OCI-LY1 (cell line): ENCODE results near the gene ELOVL1.

Experiments
- EZH2 ChIP-seq: fragments of 200-600 bp; sonication (generic), shearing (Covaris generic); IDR thresholded peaks from 2 replicates; pipeline ENCODE4 v1.8.0; 2017; ENCODE audit warnings: borderline replicate concordance, mixed run types, mild to moderate bottlenecking, antibody characterized with exemption, low read length, moderate library complexity, mixed read lengths
- TF ChIP-seq, protein P1 (sequence below): fragments of 200-600 bp; sonication (generic), shearing (Covaris generic); IDR thresholded peaks from 2 replicates; pipeline ENCODE4 v1.5.1; 2017; ENCODE audit warnings: mild to moderate bottlenecking, antibody characterized with exemption, low read length, moderate library complexity, mixed read lengths

DNA sequence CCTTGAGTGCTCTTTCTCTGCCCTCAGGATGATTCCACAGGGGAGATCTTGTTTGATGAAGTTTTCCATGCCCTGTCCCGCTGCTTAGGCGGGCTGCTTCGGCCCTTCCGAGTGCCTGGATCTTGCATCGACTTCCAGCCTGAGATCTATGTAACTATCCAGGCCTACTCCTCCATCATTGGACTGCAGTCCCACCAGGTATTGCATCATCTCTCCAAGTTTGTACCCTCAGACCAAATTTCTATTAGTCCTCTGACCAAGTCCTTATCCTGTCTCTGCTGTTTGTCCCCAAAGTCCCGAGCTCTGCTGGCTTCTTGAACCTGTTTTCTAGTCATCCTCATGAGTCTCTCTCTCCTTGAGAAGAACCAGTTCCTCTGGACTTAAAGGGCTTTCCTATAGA, 36.5 kb upstream of the ELOVL1 start:
- TF ChIP-seq, protein P1, sequence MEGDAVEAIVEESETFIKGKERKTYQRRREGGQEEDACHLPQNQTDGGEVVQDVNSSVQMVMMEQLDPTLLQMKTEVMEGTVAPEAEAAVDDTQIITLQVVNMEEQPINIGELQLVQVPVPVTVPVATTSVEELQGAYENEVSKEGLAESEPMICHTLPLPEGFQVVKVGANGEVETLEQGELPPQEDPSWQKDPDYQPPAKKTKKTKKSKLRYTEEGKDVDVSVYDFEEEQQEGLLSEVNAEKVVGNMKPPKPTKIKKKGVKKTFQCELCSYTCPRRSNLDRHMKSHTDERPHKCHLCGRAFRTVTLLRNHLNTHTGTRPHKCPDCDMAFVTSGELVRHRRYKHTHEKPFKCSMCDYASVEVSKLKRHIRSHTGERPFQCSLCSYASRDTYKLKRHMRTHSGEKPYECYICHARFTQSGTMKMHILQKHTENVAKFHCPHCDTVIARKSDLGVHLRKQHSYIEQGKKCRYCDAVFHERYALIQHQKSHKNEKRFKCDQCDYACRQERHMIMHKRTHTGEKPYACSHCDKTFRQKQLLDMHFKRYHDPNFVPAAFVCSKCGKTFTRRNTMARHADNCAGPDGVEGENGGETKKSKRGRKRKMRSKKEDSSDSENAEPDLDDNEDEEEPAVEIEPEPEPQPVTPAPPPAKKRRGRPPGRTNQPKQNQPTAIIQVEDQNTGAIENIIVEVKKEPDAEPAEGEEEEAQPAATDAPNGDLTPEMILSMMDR, result no peak
- TF ChIP-seq EZH2, result no peak
